SJCRH30 (cell line): ENCODE data around the gene ARHGAP21. TPM values are rescaled to one million over a fixed set of nuclear protein-coding genes. Genes with fewer than 3 reads are reported as not detected.

Experiments used
- DNase-seq, 2 experiments: peaks; one replicate each; pipeline ENCODE4 v3.0.0-alpha.2; 2015 to 2020
- H3K27ac ChIP-seq: fragments of 250-450 bp; sonication (Bioruptor Pico); 2 replicates; pipeline ENCODE4 v1.5.1; 2020; ENCODE audit warnings: mild to moderate bottlenecking, moderate library complexity
- H3K27me3 ChIP-seq: fragments of 250-450 bp; sonication (Bioruptor Pico); 2 replicates; pipeline ENCODE4 v1.5.1; 2020; ENCODE audit warnings: mild to moderate bottlenecking, moderate library complexity
- H3K36me3 ChIP-seq: fragments of 250-450 bp; sonication (Bioruptor Pico); 2 replicates; pipeline ENCODE4 v1.5.1; 2020; ENCODE audit warnings: mild to moderate bottlenecking, moderate library complexity
- H3K4me1 ChIP-seq: fragments of 250-450 bp; sonication (Bioruptor Pico); 2 replicates; pipeline ENCODE4 v1.5.1; 2020; ENCODE audit warnings: mild to moderate bottlenecking, moderate library complexity
- H3K4me3 ChIP-seq: fragments of 250-450 bp; sonication (Bioruptor Pico); 2 replicates; pipeline ENCODE4 v1.5.1; 2020; ENCODE audit warnings: mild to moderate bottlenecking, moderate library complexity
- H3K9me3 ChIP-seq: fragments of 250-450 bp; sonication (Bioruptor Pico); replicated peaks from 2 replicates; pipeline ENCODE4 v1.5.1; 2020; ENCODE audit warnings: mild to moderate bottlenecking, moderate library complexity
- total RNA-seq: library from RNA; depleted of rRNA; stranded (reverse); fragments of >200 nt; shearing (Covaris generic); gene quantifications from 2 replicates; pipeline ENCODE4 v1.2.3, GENCODE V29; 2014; rRNA removed

ARHGAP21 gene
- total RNA-seq, 1 experiment from 2014 or later: 48.7 TPM

DNA sequence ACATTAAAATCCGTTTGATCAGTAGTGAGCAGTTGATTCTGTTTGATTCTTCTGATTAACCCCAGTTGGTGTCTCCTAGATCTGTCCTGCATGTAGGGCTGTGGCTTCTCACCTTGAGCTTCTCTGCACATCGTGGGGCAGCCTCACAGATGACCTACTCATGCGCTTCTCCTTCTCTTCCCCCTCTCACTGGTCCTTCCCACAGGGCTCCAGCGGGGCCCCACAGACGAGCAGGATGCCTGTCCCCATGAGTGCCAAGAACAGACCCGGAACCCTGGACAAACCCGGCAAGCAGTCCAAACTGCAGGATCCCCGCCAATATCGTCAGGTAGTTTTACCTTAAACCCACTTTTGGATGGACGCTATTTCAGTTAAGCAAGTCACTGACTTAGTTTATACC, 178.9 kb downstream of the ARHGAP21 start:
- Histone ChIP-seq H3K36me3 (peaks cover 52% of the 10 kb centered on the region), H3K4me3 (no peak overlapping the region), H3K27ac (no peak overlapping the region), H3K4me1 (no peaks in the 10 kb centered on the region), H3K27me3 (no peaks in the 10 kb centered on the region), H3K9me3 (no peaks in the 10 kb centered on the region)
- DNase-seq: no peak

DNA sequence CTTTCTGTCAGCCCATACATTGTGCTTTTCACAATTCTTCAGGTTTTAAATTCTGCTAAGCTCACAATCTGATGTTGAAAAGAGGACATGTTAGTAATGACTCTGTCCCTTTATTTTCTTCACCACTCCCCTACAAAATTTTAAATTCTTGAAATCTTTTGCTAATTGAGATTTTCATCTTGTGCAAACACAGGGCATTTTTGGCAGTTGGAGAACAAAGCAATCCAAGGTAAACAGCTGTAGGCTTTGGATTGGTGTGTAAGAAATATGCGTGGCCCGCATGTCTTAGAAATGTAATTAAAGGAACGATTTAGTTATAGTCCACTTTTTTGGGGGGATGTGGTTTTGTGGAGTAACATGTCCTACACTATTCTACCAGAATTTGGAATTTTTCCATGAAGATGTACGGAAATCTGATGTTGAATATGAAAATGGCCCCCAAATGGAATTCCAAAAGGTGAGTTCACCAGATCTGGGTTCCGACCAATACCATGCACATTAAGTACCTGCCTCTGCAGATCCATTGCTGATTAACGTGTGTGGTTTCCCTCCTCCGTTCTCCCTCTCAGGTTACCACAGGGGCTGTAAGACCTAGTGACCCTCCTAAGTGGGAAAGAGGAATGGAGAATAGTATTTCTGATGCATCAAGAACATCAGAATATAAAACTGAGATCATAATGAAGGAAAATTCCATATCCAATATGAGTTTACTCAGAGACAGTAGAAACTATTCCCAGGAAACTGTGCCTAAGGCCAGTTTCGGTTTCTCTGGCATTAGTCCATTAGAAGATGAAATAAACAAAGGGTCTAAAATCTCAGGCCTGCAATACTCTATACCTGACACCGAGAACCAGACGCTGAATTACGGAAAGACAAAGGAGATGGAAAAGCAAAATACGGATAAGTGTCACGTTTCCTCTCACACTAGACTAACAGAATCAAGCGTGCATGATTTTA, 181.1 kb downstream of the ARHGAP21 start:
- Histone ChIP-seq H3K36me3 (peaks cover 67% of the 10 kb centered on the region), H3K9me3 (no peaks in the 10 kb centered on the region), H3K4me1 (no peaks in the 10 kb centered on the region), H3K27me3 (no peaks in the 10 kb centered on the region), H3K27ac (no peak overlapping the region), H3K4me3 (no peak overlapping the region)
- no peak for DNase-seq

DNA sequence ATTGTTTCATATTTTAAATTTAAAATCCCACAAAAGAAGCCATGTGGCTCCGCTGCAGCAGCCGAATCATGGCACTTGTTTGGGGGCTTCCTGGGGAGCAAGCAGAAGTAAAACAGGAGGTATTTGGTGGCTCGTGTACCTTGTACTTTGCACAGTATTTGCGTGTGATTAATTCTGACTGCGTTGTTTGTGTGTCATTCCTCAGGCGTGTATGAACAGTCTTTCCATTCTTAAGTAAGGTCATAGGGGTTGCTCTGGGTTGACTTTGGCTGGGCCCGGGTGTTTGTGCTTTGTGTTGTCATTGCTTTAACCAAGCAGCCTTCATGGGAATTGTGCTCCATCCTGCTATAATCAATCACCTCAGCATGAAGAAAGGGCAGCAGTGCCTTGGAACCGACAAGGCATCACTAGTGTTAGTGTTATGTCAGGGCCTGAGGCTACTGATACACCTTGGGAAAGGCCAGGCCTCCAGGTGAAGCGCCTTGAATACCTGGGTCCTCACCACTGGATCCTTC, 182.4 kb downstream of the ARHGAP21 start:
- no peak for DNase-seq
- H3K27ac ChIP-seq: no peak overlapping the region

GRCh38 chr10:24536636-24537035, 187.1 kb downstream of the ARHGAP21 start:
- Histone ChIP-seq H3K4me3 (no peak overlapping the region), H3K27ac (no peak overlapping the region), H3K36me3 (peaks cover 78% of the 10 kb centered on the region), H3K27me3 (no peaks in the 10 kb centered on the region), H3K9me3 (no peaks in the 10 kb centered on the region), H3K4me1 (no peaks in the 10 kb centered on the region)
- no peak for DNase-seq

More for the DNA sequence above, 182.4 kb downstream of the ARHGAP21 start:
- H3K4me3 ChIP-seq: no peak overlapping the region
- no peaks in the 10 kb centered on the region for H3K27me3 ChIP-seq
- peaks cover 70% of the 10 kb centered on the region for H3K36me3 ChIP-seq
- H3K9me3 ChIP-seq: no peaks in the 10 kb centered on the region
- no peaks in the 10 kb centered on the region for H3K4me1 ChIP-seq

DNA sequence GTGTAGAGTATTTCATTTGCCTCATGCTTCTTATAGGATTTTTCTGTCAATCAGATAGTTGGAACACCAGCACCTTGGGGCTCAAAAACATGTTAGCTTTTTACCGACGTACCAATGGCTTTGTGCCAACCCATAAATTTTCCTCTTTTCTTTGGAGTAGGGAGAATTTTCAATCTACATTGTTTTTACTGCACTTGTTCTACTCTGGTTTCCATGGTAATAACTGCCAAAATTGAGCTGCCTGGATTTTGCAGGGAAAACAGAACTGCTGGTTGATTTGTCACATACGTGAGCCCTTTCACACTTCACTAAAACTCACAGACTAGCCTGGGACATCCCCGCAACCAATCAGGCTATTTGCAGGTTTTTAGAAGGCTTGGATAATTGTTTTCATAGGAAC, 189.7 kb downstream of the ARHGAP21 start:
- peaks cover 74% of the 10 kb centered on the region for H3K36me3 ChIP-seq
- H3K27ac ChIP-seq: no peak overlapping the region

More for the DNA sequence above, 189.7 kb downstream of the ARHGAP21 start:
- no peak for DNase-seq
- Histone ChIP-seq H3K27me3 (no peaks in the 10 kb centered on the region), H3K4me1 (no peaks in the 10 kb centered on the region), H3K4me3 (no peak overlapping the region), H3K9me3 (no peaks in the 10 kb centered on the region)

Other genes with a start within 250 kb of the ARHGAP21 start
- 0.08 TPM in 1 of 2 replicates, not detected in the other for gene PRTFDC1, start 228.7 kb upstream of the ARHGAP21 start, total RNA-seq